Measurements from ENCODE around the gene INTS12. TPM values are rescaled to one million over a fixed set of nuclear protein-coding genes. Genes with fewer than 3 reads are reported as not detected.
A peak's percentile ranks its signal among the peaks of the same experiment; 100 is the strongest.

The INTS12 gene, protein sequence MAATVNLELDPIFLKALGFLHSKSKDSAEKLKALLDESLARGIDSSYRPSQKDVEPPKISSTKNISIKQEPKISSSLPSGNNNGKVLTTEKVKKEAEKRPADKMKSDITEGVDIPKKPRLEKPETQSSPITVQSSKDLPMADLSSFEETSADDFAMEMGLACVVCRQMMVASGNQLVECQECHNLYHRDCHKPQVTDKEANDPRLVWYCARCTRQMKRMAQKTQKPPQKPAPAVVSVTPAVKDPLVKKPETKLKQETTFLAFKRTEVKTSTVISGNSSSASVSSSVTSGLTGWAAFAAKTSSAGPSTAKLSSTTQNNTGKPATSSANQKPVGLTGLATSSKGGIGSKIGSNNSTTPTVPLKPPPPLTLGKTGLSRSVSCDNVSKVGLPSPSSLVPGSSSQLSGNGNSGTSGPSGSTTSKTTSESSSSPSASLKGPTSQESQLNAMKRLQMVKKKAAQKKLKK
- 10 to 100 TPM; 20.6 to 30.0 (median 29.5) TPM for total RNA-seq

DNA sequence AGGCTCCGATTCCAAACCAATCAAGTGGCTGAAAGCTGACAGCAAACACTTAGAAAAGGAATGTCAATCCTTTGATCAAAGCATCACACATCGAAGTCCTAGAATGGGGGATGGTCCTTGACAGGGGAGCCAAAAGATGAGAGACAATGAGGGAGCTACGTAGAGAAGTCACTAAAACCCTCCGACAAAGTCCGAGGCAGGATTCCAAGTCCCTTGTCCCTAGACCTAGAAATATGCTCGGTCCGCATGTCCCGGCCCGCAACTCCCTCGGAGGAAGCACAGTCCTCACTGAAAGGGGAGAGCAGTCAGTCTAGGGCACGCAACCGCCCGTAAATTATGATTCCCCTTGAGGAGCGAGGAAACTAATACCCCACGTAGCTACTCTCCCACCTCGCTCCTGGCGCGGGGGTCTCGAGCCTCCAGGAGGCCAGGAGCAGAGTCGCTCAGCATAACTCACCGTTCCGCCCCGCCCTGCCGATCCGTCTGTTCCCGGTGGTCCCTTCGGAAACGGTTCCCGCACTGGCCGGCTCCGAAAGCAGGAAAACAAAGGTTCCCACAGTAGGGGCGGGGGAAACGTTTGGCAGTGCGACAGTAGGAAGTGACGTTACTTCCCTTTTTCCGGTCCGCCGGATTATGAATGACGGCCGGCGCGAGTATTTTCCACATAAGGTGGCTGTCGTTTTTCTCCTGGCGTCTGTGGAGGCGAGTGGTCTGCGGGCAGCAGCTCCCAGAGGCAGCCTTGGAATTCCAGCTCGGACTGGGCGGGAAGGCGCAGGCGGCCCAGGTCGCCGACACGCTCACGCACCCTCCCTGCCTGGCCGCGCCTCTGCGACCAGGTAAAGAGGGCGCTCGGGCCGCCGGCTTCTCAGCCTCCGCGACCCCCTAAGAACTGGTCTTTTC is at the start of gene INTS12, which contains the start of gene GSTCD:
INTS12 (minus strand) TSS at position 509 of the 900 bp plus-strand sequence. CDS start 8,684 bp downstream, outside the sequence.
GSTCD (plus strand) TSS at position 604 of the 900 bp plus-strand sequence. CDS start 8,830 bp downstream, outside the sequence.
- Histone ChIP-seq H3K27ac (peak within 1 kb of the TSS; percentile 89 to 90), H3K9me3 (no peaks in the 10 kb centered on the region), H3K36me3 (no peaks in the 10 kb centered on the region), H3K4me1 (peaks cover 0 to 5% of the 10 kb centered on the region in 2 donors), H3K4me3 (peak within 1 kb of the TSS; percentile 72 to 88 (median 85)), H3K27me3 (no peaks in the 10 kb centered on the region)
- TF ChIP-seq POLR2AphosphoS5 (IDR thresholded peaks at IDR 0.05) (peak; percentile 85 to 99 (median 92)), POLR2A (IDR thresholded peaks at IDR 0.05) (peak; percentile 47)
- TF ChIP-seq, protein P1, sequence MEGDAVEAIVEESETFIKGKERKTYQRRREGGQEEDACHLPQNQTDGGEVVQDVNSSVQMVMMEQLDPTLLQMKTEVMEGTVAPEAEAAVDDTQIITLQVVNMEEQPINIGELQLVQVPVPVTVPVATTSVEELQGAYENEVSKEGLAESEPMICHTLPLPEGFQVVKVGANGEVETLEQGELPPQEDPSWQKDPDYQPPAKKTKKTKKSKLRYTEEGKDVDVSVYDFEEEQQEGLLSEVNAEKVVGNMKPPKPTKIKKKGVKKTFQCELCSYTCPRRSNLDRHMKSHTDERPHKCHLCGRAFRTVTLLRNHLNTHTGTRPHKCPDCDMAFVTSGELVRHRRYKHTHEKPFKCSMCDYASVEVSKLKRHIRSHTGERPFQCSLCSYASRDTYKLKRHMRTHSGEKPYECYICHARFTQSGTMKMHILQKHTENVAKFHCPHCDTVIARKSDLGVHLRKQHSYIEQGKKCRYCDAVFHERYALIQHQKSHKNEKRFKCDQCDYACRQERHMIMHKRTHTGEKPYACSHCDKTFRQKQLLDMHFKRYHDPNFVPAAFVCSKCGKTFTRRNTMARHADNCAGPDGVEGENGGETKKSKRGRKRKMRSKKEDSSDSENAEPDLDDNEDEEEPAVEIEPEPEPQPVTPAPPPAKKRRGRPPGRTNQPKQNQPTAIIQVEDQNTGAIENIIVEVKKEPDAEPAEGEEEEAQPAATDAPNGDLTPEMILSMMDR (IDR thresholded peaks at IDR 0.05), result no peak
- intact Hi-C loops (cut with DNase I; ENCODE audit: low total_unique reads), result no loop called here
- peak; percentile 87 to 95 for DNase-seq (ENCODE audit: low spot score in 2 of 2)

GRCh38 chr4:105755375-105755774 is 46.9 kb upstream of the INTS12 start:
- Histone ChIP-seq H3K4me1 (no peaks in the 10 kb centered on the region), H3K4me3 (no peak overlapping the region), H3K9me3 (no peaks in the 10 kb centered on the region), H3K27ac (no peak overlapping the region), H3K36me3 (no peaks in the 10 kb centered on the region), H3K27me3 (no peaks in the 10 kb centered on the region)
- TF ChIP-seq, protein P1 (IDR thresholded peaks at IDR 0.05), result no peak
- TF ChIP-seq POLR2A (IDR thresholded peaks at IDR 0.05), result no peak
- no peak for TF ChIP-seq POLR2AphosphoS5 (IDR thresholded peaks at IDR 0.05)
- intact Hi-C loops (cut with DNase I; ENCODE audit: low total_unique reads), result no loop called here
- no peak for DNase-seq (ENCODE audit: low spot score in 2 of 2)

GRCh38 chr4:105753361-105753760 is 44.9 kb upstream of the INTS12 start:
- TF ChIP-seq, protein P1 (IDR thresholded peaks at IDR 0.05), result no peak
- TF ChIP-seq POLR2A (IDR thresholded peaks at IDR 0.05), result no peak
- TF ChIP-seq POLR2AphosphoS5 (IDR thresholded peaks at IDR 0.05), result no peak
- Histone ChIP-seq H3K36me3 (no peaks in the 10 kb centered on the region), H3K4me1 (no peaks in the 10 kb centered on the region), H3K27ac (no peak overlapping the region), H3K9me3 (no peaks in the 10 kb centered on the region), H3K27me3 (no peaks in the 10 kb centered on the region), H3K4me3 (no peak overlapping the region)
- intact Hi-C loops (cut with DNase I; ENCODE audit: low total_unique reads), result no loop called here
- no peak for DNase-seq (ENCODE audit: low spot score in 2 of 2)

DNA sequence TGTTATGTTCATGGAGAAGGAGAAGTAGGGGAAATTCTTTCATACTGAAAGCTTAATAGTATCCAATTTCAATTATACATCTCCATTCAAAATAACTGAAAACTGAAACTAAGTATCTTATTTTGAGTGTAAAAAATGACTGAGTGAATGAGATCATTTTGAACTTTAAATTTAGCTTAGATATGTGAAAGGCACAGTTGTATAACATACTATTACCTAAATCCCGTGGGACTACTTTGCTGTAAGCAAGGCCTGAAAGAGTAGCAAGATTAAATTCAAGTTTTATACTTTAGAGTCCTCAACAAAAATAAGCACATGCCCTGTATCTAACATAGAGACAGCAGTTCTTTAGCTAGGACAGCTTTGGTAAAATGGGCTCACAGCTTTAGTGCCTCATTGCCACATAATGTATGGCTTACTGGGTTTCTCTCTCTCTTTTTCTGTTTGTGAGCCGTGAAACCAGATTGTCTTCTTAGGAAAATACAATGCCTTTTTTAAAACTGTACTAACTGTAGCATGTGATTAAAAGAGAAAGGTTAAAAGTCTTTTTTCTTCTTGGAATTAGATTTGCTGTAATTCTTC is 43.3 kb upstream of the INTS12 start:
- H3K27me3 ChIP-seq, result no peaks in the 10 kb centered on the region
- no peaks in the 10 kb centered on the region for H3K9me3 ChIP-seq
- intact Hi-C loops (cut with DNase I; ENCODE audit: low total_unique reads), result no loop called here
- no peaks in the 10 kb centered on the region for H3K36me3 ChIP-seq
- TF ChIP-seq POLR2A (IDR thresholded peaks at IDR 0.05) (no peak), POLR2AphosphoS5 (IDR thresholded peaks at IDR 0.05) (no peak)
- TF ChIP-seq, protein P1 (IDR thresholded peaks at IDR 0.05), result no peak
- no peaks in the 10 kb centered on the region for H3K4me1 ChIP-seq
- H3K4me3 ChIP-seq, result no peak overlapping the region
- no peak overlapping the region for H3K27ac ChIP-seq
- DNase-seq (ENCODE audit: low spot score in 2 of 2), result no peak
